Mesangial cell (primary cell): ENCODE results near the gene UBE2C. TPM values are rescaled to one million over a fixed set of nuclear protein-coding genes. Genes with fewer than 3 reads are reported as not detected.

Source experiments
- total RNA-seq: library from RNA; depleted of rRNA; stranded (reverse); fragments of >200 nt; gene quantifications from 2 replicates; pipeline ENCODE4 v1.2.3, GENCODE V29; 2015

UBE2C gene
- 20.9 and 425 TPM in 2 replicates for total RNA-seq

DNA sequence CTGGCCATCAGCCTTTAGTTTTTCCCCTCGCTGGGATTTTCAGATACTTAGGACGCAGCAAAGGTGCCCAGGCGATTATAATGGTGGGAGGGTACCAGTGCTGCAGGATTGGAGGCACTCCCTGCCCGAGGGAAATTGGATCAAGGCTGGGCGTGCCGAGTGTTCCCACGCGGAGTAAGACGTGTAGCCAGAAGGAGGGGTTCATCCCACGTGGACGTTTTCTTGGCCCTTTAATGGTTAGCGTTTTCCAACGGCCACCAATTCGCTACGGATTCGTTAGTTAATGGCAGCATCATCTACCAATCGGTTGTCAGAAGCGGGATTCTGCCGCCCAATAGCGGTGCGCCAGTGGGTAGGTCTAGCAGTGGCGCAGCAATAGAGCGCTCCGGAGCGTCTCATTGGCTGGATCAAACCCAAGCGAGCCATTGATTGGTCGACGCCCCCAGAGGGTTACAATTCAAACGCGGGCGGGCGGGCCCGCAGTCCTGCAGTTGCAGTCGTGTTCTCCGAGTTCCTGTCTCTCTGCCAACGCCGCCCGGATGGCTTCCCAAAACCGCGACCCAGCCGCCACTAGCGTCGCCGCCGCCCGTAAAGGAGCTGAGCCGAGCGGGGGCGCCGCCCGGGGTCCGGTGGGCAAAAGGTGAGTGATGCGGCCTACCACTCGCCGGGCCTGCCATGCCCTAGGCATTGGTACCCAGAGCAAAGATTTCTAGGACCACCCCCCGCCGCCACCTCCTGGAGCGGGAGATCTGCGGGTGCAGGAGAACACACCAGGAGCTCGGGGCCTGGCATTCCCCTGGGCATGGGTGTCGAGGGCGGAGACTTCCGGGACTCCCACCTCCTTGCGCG is at the start of gene UBE2C:
Gene UBE2C (plus strand): TSS at position 488 of the 849 bp plus-strand sequence. CDS start 52 bp downstream, at position 540.

DNA sequence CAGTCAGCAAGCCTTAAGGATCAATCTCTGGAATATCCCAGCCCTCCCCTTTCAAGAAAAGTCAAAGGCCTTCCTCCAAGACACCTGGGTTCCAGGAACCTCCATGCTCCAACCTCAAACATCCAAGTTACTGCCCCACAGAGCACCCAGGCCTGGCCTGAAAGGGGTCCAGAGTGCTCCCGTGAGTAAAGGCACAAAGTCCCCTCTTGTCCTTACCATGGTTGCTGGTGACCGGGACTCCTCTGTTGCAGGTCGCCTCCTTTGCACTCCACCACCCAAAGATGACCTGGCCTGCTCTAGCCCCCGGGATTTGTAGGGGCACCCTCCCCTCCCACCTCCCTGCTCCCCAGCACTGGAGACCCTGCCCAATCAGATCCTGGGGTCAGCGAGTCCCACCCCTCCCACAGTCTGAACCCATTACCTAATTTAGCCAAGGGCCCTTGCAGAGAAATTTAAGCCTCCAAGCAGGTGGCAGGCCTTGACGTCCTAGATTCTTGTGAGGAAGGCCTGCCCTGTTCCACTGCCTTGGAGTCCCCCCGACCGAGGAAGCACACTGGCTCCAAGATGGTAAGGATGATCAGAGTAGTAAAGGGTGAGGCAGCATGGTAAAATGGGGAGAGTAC is 14.7 kb downstream of the UBE2C start, which contains the start of gene TNNC2:
Gene TNNC2 (minus strand): TSS at position 283 of the 623 bp plus-strand sequence. CDS start 64 bp downstream, at position 219.

DNA sequence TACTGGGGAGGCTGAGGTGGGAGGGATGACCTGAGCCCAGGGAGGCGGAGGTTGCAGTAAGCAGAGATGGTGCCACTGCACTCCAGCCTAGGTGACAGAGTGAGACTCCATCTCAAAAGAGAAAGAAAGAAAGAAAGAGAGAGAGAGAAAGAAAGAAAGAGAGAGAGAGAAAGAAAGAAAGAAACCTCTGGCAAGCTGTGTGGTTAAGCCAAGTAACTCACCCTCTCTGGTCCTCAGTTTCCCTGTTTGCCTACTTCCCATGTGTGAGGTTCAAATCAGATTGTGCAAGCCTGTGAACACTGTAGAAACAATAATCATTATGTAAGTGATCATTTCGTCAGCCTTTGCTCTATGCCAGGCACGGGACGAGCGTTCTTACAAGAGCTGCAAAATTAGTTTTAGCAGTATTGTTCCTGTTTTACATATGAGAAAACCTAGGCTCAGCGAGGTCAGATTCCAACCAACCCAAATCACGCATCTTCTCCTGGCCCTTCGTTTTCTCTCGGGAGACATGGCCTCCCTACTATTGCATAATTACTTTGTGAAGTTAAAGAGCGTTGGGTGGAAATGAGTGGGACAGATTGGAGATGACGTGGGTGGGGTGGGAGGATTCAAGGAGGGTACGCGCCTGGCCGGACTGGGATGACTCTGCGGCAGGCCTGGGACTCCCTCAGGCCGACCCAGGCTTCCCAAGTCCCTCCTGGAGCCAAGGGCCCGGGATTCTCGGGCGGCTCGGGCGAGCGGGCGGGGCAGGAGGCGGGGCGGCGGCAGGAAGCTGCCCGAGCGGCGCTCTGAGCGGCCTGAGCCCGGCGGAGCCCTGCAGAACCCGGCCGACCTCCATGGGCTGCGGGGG is 20.8 kb downstream of the UBE2C start, which contains the start of gene SNX21:
Gene SNX21 (plus strand): TSS at position 770 of the 853 bp plus-strand sequence. CDS start 121 bp downstream, outside the sequence.

DNA sequence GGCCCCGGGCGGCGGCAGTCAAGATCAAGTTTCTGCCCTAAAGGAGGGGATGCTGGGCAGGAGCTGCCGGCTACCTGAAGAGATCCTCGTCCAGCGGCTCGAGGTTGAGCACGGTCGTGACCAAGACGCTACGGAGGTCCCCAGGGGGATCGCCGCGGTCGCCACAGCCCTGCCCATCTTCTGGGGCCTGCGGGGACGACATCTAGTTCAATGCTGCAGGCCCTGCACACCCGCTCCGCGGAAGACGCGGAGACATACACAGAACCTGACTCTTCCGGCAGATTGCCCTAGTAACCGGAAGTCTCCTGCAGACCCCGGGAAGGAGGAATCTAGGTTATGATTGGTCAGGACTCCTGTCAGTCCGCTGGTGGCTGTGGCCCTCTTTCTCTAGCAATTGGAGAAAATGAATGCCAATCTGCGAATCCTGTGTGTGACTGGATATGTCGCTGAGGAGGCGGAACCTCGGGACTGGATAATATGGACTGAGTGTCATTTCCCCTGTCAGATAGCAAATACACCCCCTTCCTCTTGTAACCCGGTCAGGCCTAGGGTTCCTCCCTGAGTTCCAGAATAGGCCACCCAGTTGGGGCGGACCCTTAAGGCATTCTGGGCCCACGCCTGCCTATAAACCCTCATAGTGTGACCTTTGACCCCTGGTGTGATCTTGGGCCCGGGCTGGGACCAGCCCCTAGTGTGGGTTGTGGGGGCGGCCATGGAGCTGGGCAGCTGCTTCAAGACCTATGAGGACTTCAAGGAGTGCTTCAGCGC is 44.9 kb downstream of the UBE2C start, which contains the start of the genes ACOT8 and ZSWIM3:
Gene ACOT8 (minus strand): TSS at position 279 of the 768 bp plus-strand sequence. CDS start 77 bp downstream, at position 202.
Gene ZSWIM3 (plus strand): TSS at position 501 of the 768 bp plus-strand sequence. CDS start 212 bp downstream, at position 713.

Other genes with a start within 250 kb of the UBE2C start
- not detected in 2 replicates for gene WFDC8, start 233.4 kb upstream of the UBE2C start, total RNA-seq
- gene WFDC10A, start 182.9 kb upstream of the UBE2C start, total RNA-seq = not detected in 2 replicates
- not detected in 2 replicates for gene WFDC9, start 181.4 kb upstream of the UBE2C start, total RNA-seq
- not detected in 2 replicates for gene WFDC11, start 142.4 kb upstream of the UBE2C start, total RNA-seq
- not detected in 2 replicates for gene WFDC13, start 110.6 kb upstream of the UBE2C start, total RNA-seq
- gene WFDC10B, start 107.6 kb upstream of the UBE2C start, total RNA-seq = not detected in 2 replicates
- not detected in 2 replicates for gene SPINT4, start 90.3 kb upstream of the UBE2C start, total RNA-seq
- 1.1 TPM in 1 of 2 replicates, not detected in the other for gene WFDC3, start 20.8 kb upstream of the UBE2C start, total RNA-seq
- 24.7 and 36.3 TPM in 2 replicates for gene DNTTIP1, start 20.7 kb upstream of the UBE2C start, total RNA-seq
- not detected in 2 replicates for gene TNNC2, start 14.7 kb downstream of the UBE2C start, total RNA-seq
- 31.1 and 40.7 TPM in 2 replicates for gene SNX21, start 21.2 kb downstream of the UBE2C start, total RNA-seq
- gene ACOT8, start 44.7 kb downstream of the UBE2C start, total RNA-seq = 36.0 and 46.5 TPM in 2 replicates
- gene ZSWIM3, start 45.0 kb downstream of the UBE2C start, total RNA-seq = 2.6 and 3.5 TPM in 2 replicates
- gene ZSWIM1, start 68.6 kb downstream of the UBE2C start, total RNA-seq = 14.7 and 17.7 TPM in 2 replicates
- gene SPATA25, start 75.0 kb downstream of the UBE2C start, total RNA-seq = 0.16 and 1.1 TPM in 2 replicates
- gene NEURL2, start 78.6 kb downstream of the UBE2C start, total RNA-seq = 2.8 and 9.5 TPM in 2 replicates
- gene CTSA, start 78.7 kb downstream of the UBE2C start, total RNA-seq = 70.9 and 232 TPM in 2 replicates
- gene PLTP, start 99.5 kb downstream of the UBE2C start, total RNA-seq = 42.2 and 122 TPM in 2 replicates
- gene PCIF1, start 122.0 kb downstream of the UBE2C start, total RNA-seq = 25.1 and 34.1 TPM in 2 replicates
- 16.1 and 18.0 TPM in 2 replicates for gene ZNF335, start 159.6 kb downstream of the UBE2C start, total RNA-seq
- gene MMP9, start 196.3 kb downstream of the UBE2C start, total RNA-seq = 0.65 TPM in 1 of 2 replicates, not detected in the other
- gene SLC12A5, start 216.6 kb downstream of the UBE2C start, total RNA-seq = 2.1 and 3.2 TPM in 2 replicates